Measurements from ENCODE around the gene KCTD20. TPM values are rescaled to one million over a fixed set of nuclear protein-coding genes. Genes with fewer than 3 reads are reported as not detected.
"Not testable (repeated sequence)": the region's sequence is repeated elsewhere in the genome, so short reads cannot be mapped to it uniquely, and the experiment has no call there.

KCTD20 gene
- total RNA-seq, 2 experiments from 2014 or later = 73.6 to 84.6 TPM

DNA sequence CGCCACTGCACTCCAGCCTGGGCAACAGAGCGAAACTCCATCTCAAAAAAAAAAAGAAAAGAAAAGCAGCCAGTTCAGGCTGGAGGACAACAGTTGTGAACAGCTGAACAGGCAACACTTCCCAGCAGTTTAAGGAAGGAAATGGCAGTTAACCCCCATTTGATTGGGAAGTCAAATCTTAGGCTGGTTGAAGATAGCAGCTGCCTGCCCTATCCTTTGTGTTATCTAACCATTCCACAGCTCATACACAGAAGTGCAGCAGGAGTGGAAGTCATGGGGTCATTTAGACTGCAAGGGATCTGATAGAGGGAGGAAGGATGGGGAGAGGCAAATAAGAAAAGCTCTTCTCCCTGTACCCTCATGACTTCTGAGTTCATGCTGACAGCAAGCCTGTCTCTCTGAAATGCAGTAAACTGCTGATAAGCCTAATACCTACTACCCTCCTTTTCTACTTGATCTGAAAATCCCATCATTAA, 35.3 kb downstream of the KCTD20 start:
- TF ChIP-seq EZH2phosphoT487 (IDR thresholded peaks at IDR 0.05; ENCODE audit: borderline replicate concordance, low read depth, low read length) = no peak
- no peak for TF ChIP-seq CTCF (conservative IDR thresholded peaks at IDR 0.05; ENCODE audit: low read length)
- Histone ChIP-seq H3K4me1 (ENCODE audit: insufficient read depth, low read length, poor library complexity, severe bottlenecking) (no peaks in the 10 kb centered on the region), H3K27ac (ENCODE audit: low read depth, low read length, poor library complexity, severe bottlenecking) (no peak overlapping the region), H3K4me3 (ENCODE audit: low read depth, low read length, poor library complexity, severe bottlenecking) (no peak overlapping the region), H3K9me3 (ENCODE audit: low read length) (no peaks in the 10 kb centered on the region), H3K9me2 (ENCODE audit: insufficient read depth, low read length) (no peaks in the 10 kb centered on the region), H3K4me2 (ENCODE audit: low read length) (no peak overlapping the region), H3K36me3 (ENCODE audit: insufficient read depth, low read length) (peaks cover 93% of the 10 kb centered on the region), H4K20me1 (ENCODE audit: insufficient read depth, low read length) (no peaks in the 10 kb centered on the region), H2AFZ (ENCODE audit: low read length) (no peak overlapping the region), H3K79me2 (ENCODE audit: insufficient read depth, low read depth, low read length) (no peaks in the 10 kb centered on the region; the same call in 1 of the 2 replicates)
- DNase-seq (ENCODE audit: low spot score) = no peak
- CTCF ChIA-PET (ENCODE audit: unreplicated experiment) = no interaction called here
- intact Hi-C loops (cut with micrococcal nuclease; ENCODE audit: unreplicated experiment) = no loop called here
- TSS peak; percentile 33 for BruUV-seq (replicated peaks)
- POLR2A ChIA-PET = interaction anchor here (1.0 kb wide), 1 partner anchor 10 kb away, joined by 3 read pairs; no protein-coding TSS in a partner anchor

GRCh38 chr6:36479256-36479655, 36.5 kb downstream of the KCTD20 start:
- BruUV-seq (replicated peaks) = no TSS peak
- H3K36me3 ChIP-seq (ENCODE audit: insufficient read depth, low read length) = peaks cover 93% of the 10 kb centered on the region
- no peaks in the 10 kb centered on the region; the same call in 1 of the 2 replicates for H3K79me2 ChIP-seq (ENCODE audit: insufficient read depth, low read depth, low read length)
- intact Hi-C loops (cut with micrococcal nuclease; ENCODE audit: unreplicated experiment) = no loop called here
- H3K4me1 ChIP-seq (ENCODE audit: insufficient read depth, low read length, poor library complexity, severe bottlenecking) = no peaks in the 10 kb centered on the region
- ChIA-PET POLR2A (interaction anchor here (0.6 to 1.2 kb wide), 4 partner anchors 9 to 241 kb away, joined by 3 to 4 read pairs (median 4); no protein-coding TSS in a partner anchor), CTCF (ENCODE audit: unreplicated experiment) (no interaction called here)
- H3K9me2 ChIP-seq (ENCODE audit: insufficient read depth, low read length) = no peaks in the 10 kb centered on the region
- TF ChIP-seq CTCF (conservative IDR thresholded peaks at IDR 0.05; ENCODE audit: low read length) (no peak), EZH2phosphoT487 (IDR thresholded peaks at IDR 0.05; ENCODE audit: borderline replicate concordance, low read depth, low read length) (no peak)
- no peak overlapping the region for H2AFZ ChIP-seq (ENCODE audit: low read length)
- no peak overlapping the region for H3K4me3 ChIP-seq (ENCODE audit: low read depth, low read length, poor library complexity, severe bottlenecking)
- H3K27ac ChIP-seq (ENCODE audit: low read depth, low read length, poor library complexity, severe bottlenecking) = no peak overlapping the region
- DNase-seq (ENCODE audit: low spot score) = no peak
- H4K20me1 ChIP-seq (ENCODE audit: insufficient read depth, low read length) = no peaks in the 10 kb centered on the region
- no peaks in the 10 kb centered on the region for H3K9me3 ChIP-seq (ENCODE audit: low read length)
- no peak overlapping the region for H3K4me2 ChIP-seq (ENCODE audit: low read length)

- CTCF ChIA-PET (ENCODE audit: unreplicated experiment); POLR2A ChIA-PET; intact Hi-C loops (cut with micrococcal nuclease; ENCODE audit: unreplicated experiment); H3K4me3 ChIP-seq (ENCODE audit: low read depth, low read length, poor library complexity, severe bottlenecking); H3K4me1 ChIP-seq (ENCODE audit: insufficient read depth, low read length, poor library complexity, severe bottlenecking); DNase-seq (ENCODE audit: low spot score); H3K27ac ChIP-seq (ENCODE audit: low read depth, low read length, poor library complexity, severe bottlenecking); H3K9me3 ChIP-seq (ENCODE audit: low read length); H4K20me1 ChIP-seq (ENCODE audit: insufficient read depth, low read length); H3K9me2 ChIP-seq (ENCODE audit: insufficient read depth, low read length); H2AFZ ChIP-seq (ENCODE audit: low read length); BruUV-seq (replicated peaks); H3K79me2 ChIP-seq (ENCODE audit: insufficient read depth, low read depth, low read length); H3K4me2 ChIP-seq (ENCODE audit: low read length): not testable (repeated sequence)
- peaks cover 95% of the 10 kb centered on the region for H3K36me3 ChIP-seq (ENCODE audit: insufficient read depth, low read length)
Measured at GRCh38 chr6:36483326-36483725, 40.5 kb downstream of the KCTD20 start.

Measured in OCI-LY7 (cell line).